ENCODE data around the gene LKAAEAR1.

LKAAEAR1 gene

DNA sequence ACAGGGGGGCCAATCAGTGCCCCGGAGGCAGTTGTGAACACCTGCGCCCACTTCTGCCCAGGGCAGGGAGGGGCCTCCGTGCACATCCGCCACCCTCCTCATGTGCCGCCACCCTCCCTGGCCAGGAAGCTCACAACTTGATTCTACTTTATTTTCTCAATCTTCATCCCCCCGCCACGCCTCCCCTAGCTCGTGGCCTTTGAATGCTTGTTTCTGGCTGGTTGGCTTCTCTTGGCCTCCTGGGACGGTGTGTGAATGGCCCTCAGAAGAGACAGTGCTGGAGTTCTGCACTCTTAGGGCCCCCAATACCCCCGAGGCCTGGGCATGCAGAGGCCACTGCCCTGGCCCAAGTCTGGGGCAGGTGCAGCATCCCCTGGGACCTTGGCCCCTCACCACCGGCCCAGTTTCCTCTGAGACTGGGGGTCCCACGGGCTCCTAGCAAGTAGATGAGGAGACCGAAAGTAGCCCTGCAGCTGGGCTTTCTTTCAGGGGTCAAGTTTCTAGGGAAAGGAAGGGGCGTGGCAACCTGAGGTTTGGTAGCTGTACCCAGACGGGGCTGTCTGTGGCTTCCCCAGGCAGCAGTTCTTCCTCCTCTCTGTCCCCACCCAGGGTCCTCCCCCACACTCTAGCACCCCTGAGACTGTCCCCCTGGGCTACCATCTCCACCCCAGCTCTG, 6.2 kb downstream of the LKAAEAR1 start:
- DNase-seq: no peak

DNA sequence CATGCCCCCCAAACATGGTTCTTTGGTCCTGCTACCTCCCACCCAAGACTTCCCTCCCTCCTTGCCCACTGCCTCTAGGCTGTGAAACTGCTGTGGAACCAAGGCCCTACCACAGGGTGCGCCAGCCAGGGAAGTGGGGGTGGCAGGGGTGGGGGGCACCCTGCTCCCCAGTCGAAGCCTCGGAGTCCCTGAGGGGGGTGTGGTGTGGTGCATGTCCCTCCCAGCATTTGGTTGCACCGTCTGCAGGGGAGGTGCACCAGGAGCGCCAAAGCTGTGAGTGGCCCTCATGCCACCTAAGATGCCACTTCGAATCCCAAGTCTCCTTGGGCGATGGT, 6.7 kb downstream of the LKAAEAR1 start:
- no peak for DNase-seq

DNA sequence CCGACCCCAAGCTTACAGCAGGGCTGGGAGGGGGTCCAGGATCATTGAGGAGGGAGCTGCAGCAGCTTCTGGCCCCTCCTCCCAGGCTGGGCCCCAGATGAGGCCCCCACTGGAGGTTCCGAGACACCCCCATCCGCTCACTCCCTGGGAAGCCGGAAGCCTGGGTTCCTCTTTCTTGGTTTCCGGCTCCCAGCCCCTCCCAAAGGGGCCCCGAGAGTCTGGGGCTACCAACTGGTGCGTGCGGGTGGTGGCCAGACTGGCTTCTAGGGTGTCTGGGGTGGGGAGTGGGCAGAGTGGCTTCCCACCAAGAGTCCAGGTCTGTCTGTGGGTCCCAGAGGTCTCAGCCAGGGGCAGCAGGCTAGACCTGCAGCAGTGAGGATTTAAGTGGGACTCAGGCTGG, 7.1 kb downstream of the LKAAEAR1 start:
- DNase-seq: no peak

DNA sequence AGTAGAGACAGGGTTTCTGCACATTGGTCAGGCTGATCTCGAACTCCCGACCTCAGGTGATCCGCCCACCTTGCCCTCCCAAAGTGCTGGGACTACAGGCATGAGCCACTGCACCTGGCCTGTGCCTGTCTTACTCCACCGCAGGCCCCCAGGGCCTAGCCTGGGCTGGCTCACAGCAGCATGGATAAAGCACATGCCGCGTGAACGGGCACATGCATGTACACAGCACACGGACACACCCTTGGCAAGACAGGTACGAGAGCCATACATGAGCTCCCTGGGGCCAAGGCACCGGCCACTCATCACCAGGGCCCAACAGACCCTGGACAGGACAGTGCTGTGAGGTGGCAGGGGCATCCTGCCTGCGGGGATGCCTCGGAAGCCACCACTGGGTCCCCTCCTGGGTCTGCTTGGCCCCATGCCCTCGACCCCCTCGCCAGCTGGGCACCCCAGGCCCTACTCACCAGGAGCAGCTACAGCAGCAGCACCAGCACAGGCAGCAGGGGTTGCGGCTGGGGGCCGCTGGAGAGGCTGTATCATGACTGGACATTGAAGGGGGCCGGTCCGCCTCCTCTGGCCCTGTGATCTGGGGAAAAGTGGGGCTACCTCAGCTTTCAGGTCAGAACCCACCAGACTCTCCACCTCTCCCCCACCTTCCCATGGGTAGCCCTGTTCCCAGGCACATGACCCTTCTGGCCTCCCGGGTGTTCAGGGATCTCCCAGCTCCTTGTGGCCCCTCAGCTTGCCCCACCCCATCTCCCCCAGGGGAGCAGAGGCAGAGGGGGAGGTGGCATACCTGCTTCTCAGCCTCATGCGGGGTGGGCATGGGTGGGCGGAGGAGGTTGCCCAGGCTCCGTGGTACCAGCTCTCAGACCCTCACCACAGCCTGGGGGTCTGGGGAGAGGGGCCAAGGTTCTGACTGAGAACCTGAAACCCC, 7.9 kb downstream of the LKAAEAR1 start:
- DNase-seq: no peak

DNA sequence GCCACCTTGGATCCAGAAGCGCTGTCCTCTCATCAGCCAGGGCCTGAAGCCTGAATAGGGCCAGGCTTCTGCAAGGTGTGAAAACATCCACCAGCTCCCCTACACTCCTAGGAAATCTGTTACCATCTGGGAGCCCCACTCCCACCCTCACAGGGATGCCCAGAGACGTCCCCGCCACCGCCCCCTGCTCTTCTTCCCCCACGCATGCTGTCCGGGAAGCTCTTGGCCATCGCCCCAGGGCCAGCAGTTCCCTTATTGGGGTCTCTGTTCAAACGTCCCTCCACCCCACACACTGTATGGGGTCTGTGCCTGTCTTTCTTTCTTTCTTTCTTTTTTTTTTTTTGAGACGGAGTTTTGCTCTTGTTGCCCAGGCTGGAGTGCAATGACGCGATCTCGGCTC, 8.6 kb downstream of the LKAAEAR1 start:
- no peak for DNase-seq

DNA sequence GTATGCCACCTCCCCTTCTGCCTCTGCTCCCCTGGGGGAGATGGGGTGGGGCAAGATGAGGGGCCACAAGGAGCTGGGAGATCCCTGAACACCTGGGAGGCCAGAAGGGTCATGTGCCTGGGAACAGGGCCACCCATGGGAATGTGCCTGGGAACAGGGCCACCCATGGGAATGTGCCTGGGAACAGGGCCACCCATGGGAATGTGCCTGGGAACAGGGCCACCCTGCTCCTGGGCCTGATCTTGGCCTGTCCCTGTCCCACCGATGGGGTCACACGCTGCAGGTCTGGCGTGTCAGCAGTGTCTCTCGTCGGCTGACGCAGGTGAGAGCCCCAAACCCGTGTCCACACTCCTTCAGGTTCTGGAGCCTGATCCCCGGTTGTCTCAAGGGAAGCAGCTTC, 9.2 kb downstream of the LKAAEAR1 start:
- DNase-seq: no peak

DNA sequence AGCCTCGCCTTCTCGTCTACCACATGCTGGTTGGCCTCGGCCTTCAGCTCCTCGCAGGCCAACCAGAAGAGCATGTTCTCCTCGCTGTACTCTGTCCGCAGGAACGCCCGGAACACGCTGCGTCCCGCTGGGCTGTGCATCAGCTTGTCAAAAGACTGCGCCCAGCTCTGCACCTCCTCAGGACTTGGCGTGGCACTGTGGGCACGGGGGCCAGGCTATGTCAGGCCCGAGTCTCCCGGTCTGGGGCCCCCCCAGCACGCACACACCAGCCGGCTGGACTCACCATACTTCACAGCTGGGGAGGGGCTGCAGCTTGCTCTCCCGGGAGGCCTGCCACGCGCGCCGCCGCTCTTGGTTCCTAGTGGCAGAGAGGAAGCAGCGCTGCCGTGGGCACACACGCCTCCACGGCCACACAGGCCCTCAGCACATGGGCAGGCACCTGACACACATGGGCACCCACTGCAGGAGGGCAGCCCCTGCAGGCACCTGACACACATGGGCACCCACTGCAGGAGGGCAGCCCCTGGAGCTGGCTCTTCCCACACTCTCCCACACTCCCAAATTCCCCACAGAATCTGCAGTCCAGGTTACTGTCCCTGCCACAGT, 9.9 kb downstream of the LKAAEAR1 start:
- DNase-seq: no peak

DNA sequence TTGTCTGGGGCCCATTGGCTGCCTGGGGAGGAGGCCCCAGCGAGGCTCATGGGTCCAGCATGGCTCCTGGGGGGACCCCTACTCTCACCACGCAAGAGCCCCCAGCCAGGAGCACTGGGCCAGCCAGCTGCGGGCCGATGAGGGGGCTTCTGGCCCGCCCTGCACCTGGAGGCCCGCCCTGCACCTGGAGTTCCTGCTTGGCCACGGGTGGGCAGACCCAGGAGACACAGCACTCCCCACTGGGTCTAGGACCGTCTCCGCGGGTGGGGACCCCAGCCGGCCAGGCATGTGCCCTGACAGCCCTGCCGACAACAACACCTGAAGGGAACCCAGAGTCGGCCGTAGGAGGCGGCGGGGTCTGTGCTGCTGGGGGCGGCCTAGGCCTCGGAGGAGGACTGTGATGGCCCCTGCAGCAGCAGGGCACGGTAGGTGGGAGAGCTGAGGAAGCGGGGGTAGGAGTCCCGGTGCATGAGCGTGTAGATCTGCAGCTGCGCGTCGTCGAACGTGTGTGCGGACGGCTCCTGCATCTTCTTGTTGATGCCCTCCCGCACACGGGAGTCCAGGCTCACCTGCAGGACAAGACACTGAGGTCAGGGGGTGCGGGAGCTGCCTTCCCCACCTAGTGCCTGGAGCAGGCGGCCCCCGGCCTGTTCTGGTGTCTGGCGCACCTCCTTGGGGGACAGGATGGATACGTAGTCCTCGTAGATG, 10.6 kb downstream of the LKAAEAR1 start:
- no peak for DNase-seq

DNA sequence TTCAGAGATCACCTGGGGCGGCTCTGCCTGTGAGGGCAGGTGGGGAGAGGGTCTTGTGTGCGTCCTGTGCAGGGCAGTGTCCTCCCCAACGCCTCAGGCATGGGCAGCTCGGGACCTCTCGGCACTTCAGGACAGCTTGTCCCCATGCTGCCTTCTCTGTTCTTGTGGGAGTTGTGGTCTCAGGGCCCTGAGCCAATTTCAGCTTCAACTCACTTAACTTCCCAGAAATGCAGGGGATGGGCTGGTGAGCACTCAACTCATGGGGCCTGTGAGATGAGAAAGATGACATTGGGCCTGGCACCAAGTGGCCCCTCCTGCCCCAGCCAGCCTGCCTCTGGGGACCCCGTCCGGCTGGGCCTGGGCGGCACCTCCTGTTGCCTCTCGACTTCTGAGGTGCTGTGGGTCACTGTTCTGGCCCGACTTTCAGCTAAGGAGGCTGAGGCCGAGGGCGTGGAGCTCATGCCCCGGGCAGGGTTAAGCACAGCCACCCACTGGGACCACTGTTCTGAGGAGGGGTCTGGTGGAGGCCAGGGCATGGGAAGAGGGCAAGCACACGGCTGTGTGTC, 11.6 kb downstream of the LKAAEAR1 start:
- DNase-seq: no peak

DNA sequence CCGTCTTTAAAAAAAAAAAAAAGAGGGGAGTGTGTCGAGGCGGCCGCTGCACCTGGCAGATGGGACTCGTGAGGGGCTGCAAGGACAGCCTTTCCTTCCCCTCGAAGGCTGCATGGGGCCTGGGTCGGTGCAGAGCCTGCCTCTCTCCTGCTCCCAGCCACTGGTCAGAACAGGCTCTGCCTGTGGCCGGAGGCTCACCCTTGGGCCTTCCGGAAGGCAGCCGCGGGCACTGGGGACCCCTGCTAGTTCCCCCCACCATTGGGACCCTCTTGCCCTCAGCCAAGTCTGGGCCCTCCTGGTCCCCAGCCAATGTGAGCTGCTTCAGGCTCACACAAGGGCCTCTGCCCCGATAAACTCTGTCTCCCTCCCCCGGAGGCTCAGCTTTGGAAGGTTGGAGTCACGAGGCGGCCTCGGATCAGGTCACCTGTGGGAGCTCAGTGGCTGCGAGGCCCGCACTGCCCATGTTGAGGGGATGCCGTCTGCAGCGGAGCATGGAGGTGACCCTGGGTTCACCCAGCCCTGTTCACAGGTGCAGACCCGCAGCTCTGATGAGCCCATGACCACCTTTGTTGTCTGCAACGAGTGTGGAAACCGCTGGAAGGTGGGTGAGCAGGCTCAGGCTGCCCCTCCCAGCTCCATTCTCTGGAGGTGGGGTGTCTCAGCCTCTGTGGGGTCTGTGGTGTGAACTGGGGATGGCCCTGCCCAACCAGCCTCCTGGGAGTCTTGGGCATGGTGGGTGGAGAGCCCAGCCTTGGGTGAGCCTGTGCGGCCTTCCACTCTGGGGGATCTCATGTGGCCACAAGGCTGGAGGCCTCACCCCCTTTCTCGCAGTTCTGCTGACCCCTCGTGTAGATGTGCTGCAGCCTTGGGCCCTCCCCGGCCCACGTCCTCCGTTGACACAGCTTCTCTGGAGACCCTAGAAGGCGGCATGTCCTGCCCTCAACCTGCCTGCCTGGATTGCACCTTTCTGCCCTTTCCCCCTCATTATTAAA, 12.6 kb downstream of the LKAAEAR1 start:
- DNase-seq: no peak

DNA sequence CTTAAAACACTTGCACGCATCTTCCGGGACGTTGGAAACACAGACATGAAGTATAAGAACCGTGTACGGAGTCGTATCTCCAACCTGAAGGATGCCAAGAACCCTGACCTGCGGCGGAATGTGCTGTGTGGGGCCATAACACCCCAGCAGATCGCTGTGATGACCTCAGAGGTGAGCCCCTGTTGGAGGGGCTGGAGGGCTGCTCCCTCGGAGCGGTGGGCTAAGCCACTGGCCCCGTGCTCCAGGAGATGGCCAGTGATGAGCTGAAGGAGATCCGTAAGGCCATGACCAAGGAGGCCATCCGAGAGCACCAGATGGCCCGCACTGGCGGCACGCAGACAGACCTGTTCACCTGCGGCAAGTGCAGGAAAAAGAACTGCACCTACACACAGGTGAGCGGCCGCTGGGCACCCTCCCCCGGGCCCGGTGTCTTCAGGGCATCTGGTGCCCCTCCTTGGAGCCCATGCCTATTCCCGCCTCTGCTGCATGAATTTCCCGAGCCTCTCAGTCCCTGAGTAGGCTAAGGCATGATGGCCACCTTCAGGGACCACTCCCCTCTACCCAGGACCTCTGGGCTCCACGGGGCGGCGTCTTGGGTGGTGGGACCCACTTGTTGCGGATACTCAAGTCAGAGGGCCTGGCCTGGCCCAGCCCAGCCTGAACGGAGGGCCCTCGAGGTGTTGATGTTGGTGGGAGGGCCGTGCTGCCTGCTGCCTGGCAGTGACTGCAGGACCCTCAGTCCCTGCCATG, 13.8 kb downstream of the LKAAEAR1 start:
- no peak for DNase-seq

DNA sequence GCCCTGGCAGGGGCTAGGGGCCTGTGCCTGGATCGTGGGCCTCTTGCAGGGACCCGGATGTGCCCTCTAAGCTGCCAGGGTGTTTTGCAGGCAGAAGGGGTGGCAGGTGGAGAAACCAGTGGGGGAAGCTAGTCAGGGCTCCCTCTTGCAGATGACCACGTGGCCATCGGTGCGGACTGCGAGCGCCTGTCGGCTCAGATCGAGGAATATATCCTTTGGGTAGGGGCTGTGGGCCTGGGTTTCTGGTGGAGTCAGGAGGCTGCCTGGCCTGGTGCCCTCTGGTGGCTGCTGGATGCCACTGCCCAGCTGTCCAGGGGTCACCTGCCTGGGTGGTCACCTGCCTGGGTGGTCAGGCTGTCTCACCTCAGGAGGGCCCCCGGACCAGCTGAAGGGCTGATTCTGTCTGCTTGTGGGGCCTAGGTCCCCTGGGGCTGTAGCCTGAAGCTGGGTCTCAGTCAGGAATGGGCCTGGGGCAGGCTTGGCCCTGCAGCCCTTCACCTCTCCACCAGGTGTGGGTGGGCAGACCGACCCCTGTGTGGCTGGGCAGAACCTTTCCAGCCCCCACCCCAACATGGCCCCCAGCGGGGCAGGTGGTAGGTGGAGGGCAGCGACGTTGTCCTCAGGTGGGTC, 14.5 kb downstream of the LKAAEAR1 start:
- no peak for DNase-seq

DNA sequence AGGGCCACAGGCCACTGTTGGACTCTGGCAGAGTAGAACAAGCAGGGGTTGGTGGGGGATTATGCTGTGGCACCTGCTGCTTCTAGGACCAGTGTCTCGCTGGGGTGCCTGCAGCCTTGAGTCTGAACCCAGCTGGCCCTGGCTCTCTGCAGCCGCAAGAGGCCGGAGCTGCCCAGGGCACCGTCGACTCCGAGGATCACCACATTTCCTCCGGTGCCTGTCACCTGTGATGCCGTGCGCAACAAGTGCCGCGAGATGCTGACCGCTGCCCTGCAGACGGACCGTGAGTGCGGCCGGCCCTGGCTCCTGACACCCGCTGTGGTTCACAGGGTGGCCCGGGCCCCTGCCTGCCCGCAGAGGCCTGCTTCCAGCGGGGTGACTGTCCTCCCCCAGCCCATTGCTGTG, 15.0 kb downstream of the LKAAEAR1 start:
- no peak for DNase-seq

DNA sequence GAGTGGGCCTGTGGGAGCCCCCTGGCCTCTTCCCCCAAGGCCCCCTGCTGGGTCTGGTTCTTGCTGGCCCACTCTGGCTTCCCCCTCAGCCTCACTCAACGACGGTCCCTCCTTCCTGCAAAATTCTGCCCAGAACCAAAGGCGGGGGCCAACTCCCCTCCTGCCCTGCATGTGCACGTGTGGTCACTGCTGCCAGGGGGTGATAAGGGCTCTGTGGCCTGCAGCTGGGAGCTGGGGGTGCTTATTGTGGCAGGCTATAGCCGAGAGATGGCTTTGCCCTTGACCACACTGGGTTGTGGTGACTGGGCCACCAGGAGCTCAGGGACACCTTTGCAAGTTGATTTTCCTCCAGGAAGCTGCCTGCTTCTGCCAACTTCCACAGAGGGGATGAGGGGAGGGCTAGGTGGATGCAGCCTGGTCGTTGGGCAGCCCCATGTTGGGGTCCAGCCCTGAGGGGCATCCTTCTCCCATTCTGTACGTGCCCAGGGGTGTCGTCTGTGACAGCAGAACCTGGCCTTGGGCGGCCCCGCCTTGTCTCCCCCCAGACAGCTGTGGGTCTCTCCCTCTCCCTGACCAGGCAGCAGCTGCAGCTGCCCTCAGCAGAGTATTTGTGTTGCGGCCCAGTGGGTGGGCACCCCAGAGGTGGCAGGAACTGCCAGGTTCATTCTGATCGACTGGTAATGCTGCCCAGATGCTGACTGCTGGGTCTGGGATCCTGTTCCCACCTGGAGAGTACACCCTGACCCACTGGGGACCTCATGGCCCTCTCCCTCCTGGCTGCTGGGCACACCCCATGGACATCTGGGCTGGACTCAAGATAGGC, 15.6 kb downstream of the LKAAEAR1 start:
- no peak for DNase-seq

DNA sequence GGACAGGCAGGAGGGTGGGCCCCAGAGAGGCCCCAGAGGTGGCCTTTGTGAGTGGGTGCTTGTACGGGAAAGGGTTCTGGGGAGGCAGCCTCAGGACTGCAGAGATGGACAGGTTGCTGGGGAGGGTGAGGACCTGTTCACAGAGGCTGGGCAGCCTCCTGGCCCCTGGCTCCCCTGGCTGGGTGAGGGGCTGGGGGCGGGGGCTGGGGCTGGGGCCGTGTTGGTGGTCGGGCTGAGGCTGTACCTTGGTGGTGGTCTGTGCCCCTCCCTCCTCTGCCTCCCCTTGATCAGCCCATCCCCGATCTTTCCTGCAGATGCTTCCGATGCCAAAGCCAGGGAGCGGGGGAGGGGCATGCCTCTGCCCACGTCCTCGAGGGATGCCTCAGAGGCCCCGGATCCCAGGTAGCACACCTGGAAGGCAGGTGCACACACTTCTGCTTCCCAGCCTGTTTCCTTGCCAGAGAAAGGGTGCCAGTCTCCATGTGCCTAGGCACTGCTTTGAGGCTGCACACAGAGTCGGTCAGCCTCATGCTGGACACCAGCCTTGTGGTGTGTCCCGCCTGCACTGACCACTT, 16.4 kb downstream of the LKAAEAR1 start:
- no peak for DNase-seq

DNA sequence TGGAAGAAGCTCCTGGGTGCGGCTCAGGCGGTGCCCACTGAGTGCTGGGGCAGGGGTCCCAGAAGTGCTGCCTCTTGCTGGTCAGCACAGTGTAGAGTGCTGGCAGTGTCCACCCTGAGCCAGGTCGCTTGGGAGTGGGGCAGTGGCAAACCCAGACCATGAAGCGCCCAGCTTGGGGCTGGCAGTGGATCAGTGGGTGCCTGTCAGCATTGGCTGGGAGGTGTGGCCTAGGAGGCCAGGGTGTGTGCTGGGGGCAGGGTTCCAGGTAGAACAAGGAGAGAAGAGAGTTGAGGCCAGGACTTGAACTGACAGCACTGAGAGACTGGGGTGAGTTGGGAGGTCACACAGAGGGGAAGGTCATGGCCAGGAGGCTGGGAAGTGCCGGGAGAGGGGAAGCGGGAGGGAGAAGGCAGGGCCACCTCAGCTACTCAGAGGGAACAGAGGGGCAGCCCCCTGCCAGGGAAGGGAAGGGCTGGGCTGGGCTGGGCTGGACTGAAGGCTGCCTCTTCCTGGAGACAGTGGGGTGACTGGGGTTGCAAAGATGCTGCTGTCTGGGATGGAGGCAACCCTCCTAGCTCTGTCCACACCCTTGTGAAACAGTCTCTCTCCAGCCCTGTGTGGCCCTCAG, 17.1 kb downstream of the LKAAEAR1 start:
- DNase-seq: no peak

DNA sequence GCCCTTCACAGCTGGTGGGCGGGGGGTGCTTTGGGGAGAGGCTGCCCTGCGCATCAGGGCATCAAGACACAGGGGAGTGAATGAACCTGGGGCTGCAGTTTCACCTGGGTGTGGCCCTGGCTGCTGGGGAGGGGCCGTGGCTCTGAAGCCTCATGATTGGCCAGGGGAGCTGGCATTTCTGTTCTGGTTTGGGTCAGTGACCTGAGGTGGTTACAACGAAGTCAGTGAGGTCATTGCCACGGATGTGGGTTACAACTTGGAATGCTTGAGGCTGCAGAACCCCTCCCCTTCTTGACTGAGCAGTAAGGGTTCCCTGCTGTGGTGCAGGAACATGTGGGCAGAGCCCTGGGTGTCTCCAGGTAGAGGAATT, 18.2 kb downstream of the LKAAEAR1 start:
- DNase-seq: no peak

DNA sequence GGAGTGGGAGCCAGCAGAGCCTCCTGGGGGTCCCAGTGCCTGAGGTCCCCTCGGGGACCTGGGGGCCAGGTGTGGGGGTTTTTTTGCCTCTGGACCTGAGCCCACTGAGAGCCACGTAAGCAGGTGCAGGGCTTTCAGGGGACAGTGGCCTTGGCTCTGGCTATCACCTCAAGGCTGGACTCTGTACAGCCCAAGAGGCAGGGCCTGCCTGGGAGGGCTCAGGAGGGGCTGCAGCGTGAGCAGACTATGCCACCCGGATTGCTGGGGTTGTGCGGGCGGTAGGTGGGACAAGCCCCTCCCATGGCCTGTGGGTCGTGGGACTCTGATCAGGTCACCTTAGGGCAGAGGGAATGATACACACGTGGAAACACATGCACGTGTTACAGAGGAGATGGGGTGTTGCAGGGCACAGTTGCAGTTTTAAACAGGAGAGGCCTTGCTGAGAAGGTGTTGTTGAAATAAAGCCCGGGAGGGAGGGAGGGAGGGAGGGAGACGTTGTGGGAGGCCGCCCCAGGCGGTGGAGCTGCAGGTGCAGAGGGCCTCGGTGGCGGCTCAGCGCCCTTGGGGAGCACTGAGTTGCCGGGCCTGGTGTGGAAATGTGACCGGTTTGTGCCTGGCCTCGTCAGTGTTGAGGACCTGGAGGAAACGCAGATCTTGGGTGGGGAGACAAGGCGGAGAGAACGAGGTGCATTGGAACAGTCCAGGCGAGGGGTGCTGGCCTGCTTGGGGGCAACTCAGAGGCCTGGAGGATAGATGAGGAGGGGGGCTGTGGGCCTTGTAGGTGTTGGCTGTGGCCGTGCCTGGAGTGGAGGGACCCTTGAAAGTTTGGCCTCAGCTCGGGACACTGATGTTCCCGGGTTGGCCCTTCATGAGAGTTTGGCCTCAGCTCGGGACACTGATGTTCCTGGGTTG, 18.9 kb downstream of the LKAAEAR1 start:
- DNase-seq: no peak
